Fibroblast of villous mesenchyme (primary cell): ENCODE measurements around the gene AGAP3. TPM values are rescaled to one million over a fixed set of nuclear protein-coding genes. Genes with fewer than 3 reads are reported as not detected.

Source experiments
- DNase-seq: peaks from one replicate; pipeline ENCODE4 v3.0.0-alpha.2; 2010; ENCODE audit warnings: low read depth
- H3K4me3 ChIP-seq: 2 replicates; pipeline ENCODE4 v1.5.1; 2011; ENCODE audit warnings: low read depth, mild to moderate bottlenecking, low read length
- CTCF ChIP-seq: IDR thresholded peaks from 2 replicates; pipeline ENCODE4 v1.5.1; 2012; ENCODE audit warnings: low read depth, mild to moderate bottlenecking, low read length; ENCODE audit not compliant: insufficient read depth
- total RNA-seq: library from RNA; depleted of rRNA; stranded (reverse); fragments of >200 nt; gene quantifications from 2 replicates; pipeline ENCODE4 v1.2.3, GENCODE V29; 2012

AGAP3 gene
- total RNA-seq, 1 donor = 59.2 TPM

GRCh38 chr7:151053096-151053495 is 33.2 kb upstream of the AGAP3 start:
- no peak overlapping the region for H3K4me3 ChIP-seq
- DNase-seq = no peak
- no peak for TF ChIP-seq CTCF

GRCh38 chr7:151053751-151054150 is 32.5 kb upstream of the AGAP3 start:
- TF ChIP-seq CTCF = no peak
- no peak for DNase-seq
- no peak overlapping the region for H3K4me3 ChIP-seq

GRCh38 chr7:151056283-151056665 is 30.0 kb upstream of the AGAP3 start:
- no peak overlapping the region for H3K4me3 ChIP-seq
- DNase-seq = no peak
- peak; percentile 13 for TF ChIP-seq CTCF

GRCh38 chr7:151056666-151057505 is 29.4 kb upstream of the AGAP3 start:
- DNase-seq = no peak
- H3K4me3 ChIP-seq = peak overlapping the region; percentile 87
- TF ChIP-seq CTCF = no peak

GRCh38 chr7:151057506-151057988 is 28.7 kb upstream of the AGAP3 start, which contains the start of gene CDK5:
CDK5 (minus strand) TSS chr7:151057897; CDS start chr7:151057848, 49 bp downstream.
- no peak for TF ChIP-seq CTCF
- no peak for DNase-seq
- peak within 1 kb of the TSS; percentile 87 for H3K4me3 ChIP-seq

GRCh38 chr7:151057989-151058780 is 28.1 kb upstream of the AGAP3 start:
- H3K4me3 ChIP-seq = peak overlapping the region; percentile 87
- DNase-seq = peak; percentile 100
- no peak for TF ChIP-seq CTCF
